ENCODE measurements around the gene UBE2J1. TPM values are rescaled to one million over a fixed set of nuclear protein-coding genes. Genes with fewer than 3 reads are reported as not detected.

UBE2J1 gene
- total and polyA plus RNA-seq, 8 donors, result 33.5 to 62.2 (median 52.7) TPM

DNA sequence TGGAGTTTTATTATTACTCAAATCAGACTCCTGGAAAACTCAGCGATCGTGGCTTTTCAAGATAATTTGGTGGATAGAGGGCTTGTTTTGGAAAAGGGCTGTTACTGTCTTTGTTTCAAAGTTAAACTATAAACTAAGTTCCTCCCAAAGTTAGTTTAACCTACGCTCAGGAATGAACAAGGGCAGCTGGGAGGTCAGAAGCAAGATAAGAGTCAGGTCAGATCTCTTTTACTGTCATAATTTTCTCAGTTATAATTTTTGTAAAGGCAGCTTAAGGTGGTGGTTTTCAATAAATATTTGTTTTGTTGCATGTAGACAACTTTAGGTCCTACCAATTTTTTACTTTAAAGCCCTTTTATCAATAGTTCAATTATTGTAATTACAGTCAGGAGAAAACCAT lies 28.2 kb downstream of the UBE2J1 start:
- ATAC-seq, result no peak
- no peak for DNase-seq
- intact Hi-C loops (cut with DNase I), result no loop called here
- peaks cover 0 to 43% of the 10 kb centered on the region in 2 donors for H3K36me3 ChIP-seq
- H3K4me3 ChIP-seq, result no peak overlapping the region
- H3K4me1 ChIP-seq, result peaks cover 0 to 37% of the 10 kb centered on the region in 2 donors
- no peak for TF ChIP-seq CTCF (IDR thresholded peaks at IDR 0.05)
- H3K27ac ChIP-seq, result peak overlapping the region in 1 of 2 donors; percentile 67
- no peaks in the 10 kb centered on the region for H3K9me3 ChIP-seq
- H3K27me3 ChIP-seq, result no peaks in the 10 kb centered on the region

GRCh38 chr6:89323511-89323971 lies 29.0 kb downstream of the UBE2J1 start:
- no peak for DNase-seq
- H3K27ac ChIP-seq, result peak overlapping the region in 1 of 2 donors; percentile 67
- peaks cover 0 to 37% of the 10 kb centered on the region in 2 donors for H3K4me1 ChIP-seq
- no peak overlapping the region for H3K4me3 ChIP-seq
- ATAC-seq, result no peak
- H3K9me3 ChIP-seq, result no peaks in the 10 kb centered on the region
- no peak for TF ChIP-seq CTCF (IDR thresholded peaks at IDR 0.05)
- H3K27me3 ChIP-seq, result no peaks in the 10 kb centered on the region
- intact Hi-C loops (cut with DNase I), result no loop called here
- H3K36me3 ChIP-seq, result peaks cover 0 to 36% of the 10 kb centered on the region in 2 donors

GRCh38 chr6:89321131-89321970 lies 31.2 kb downstream of the UBE2J1 start:
- peak overlapping the region in 1 of 2 donors; percentile 58 for H3K27ac ChIP-seq
- DNase-seq, result peak in 1 of 4 donors; percentile 51
- no peak for TF ChIP-seq CTCF (IDR thresholded peaks at IDR 0.05)
- no peak overlapping the region for H3K4me3 ChIP-seq
- H3K4me1 ChIP-seq, result peaks cover 0 to 37% of the 10 kb centered on the region in 2 donors
- H3K36me3 ChIP-seq, result peaks cover 0 to 14% of the 10 kb centered on the region in 2 donors
- peak; percentile 80 for ATAC-seq
- intact Hi-C loops (cut with DNase I), result no loop called here
- H3K27me3 ChIP-seq, result no peaks in the 10 kb centered on the region
- H3K9me3 ChIP-seq, result no peaks in the 10 kb centered on the region

DNA sequence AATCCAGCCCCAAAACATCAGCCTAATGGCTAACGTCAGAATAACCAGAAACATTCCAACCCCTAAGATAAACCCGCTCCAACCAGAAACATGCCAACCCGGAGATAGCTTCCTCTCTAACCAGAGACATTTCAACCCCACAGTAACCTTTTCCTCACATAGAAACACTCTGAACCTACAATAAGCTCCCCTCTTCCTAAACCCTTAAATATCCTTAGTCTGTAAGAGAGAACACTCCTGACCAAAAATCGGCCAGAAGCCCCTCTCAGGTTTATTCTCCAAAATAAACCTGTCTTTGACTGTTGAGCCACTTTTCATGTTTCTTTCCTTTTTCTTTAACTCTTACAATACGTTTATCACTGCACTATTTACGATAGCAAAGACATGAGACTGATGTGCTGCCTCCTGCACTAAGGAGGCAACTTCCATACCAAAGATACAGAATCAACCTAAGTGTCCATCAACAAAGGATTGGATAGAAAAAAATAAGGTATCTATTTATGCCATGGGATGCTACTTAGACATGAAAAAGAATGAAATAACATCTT lies 32.4 kb downstream of the UBE2J1 start:
- no peak overlapping the region for H3K4me3 ChIP-seq
- peaks cover 0 to 5% of the 10 kb centered on the region in 2 donors for H3K36me3 ChIP-seq
- DNase-seq (no peak), ATAC-seq (no peak)
- H3K4me1 ChIP-seq, result peaks cover 0 to 37% of the 10 kb centered on the region in 2 donors
- no peaks in the 10 kb centered on the region for H3K27me3 ChIP-seq
- no peak overlapping the region for H3K27ac ChIP-seq
- no peaks in the 10 kb centered on the region for H3K9me3 ChIP-seq
- no peak for TF ChIP-seq CTCF (IDR thresholded peaks at IDR 0.05)
- intact Hi-C loops (cut with DNase I), result no loop called here

DNA sequence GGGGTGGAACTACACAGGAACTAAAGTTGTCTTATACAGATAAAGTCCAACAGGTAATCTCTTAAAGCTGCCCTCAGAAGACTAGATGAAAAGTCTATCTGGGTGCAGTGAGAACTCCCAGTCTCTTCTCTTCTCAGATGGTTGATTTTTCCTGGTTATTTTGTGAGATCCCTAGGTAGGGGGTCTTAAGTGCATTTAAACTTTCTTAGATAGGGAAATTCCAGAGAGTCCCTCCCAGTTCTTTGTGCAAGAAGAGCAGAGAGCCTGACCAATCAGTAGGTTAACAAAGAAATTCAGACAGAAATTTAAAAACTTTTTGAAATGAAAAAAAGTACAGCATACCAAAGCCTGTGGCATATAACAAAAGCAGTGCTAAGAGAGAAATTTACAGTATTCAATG lies 35.5 kb downstream of the UBE2J1 start:
- Histone ChIP-seq H3K9me3 (no peaks in the 10 kb centered on the region), H3K27ac (no peak overlapping the region), H3K4me1 (peaks cover 11 to 27% of the 10 kb centered on the region in 2 donors), H3K4me3 (no peak overlapping the region), H3K27me3 (no peaks in the 10 kb centered on the region), H3K36me3 (peaks cover 0 to 7% of the 10 kb centered on the region in 2 donors)
- DNase-seq, result no peak
- no peak for ATAC-seq
- intact Hi-C loops (cut with DNase I), result loop anchor here in 1 of 2 donors (10.0 kb wide), 1 partner anchor 48 kb away; no protein-coding TSS in a partner anchor
- no peak for TF ChIP-seq CTCF (IDR thresholded peaks at IDR 0.05)
